GM18499 (cell line): Measurements from ENCODE around the gene DCUN1D1.
"Not testable (repeated sequence)": the region's sequence is repeated elsewhere in the genome, so short reads cannot be mapped to it uniquely, and the experiment has no call there.

Experiments
- ATAC-seq: cut with Tn5 transposase; IDR thresholded peaks from one replicate; pipeline ENCODE4 v1.9.1; 2021; ENCODE audit warnings: moderate number of reproducible peaks; ENCODE audit not compliant: insufficient read depth, unreplicated experiment

DCUN1D1 gene

DNA sequence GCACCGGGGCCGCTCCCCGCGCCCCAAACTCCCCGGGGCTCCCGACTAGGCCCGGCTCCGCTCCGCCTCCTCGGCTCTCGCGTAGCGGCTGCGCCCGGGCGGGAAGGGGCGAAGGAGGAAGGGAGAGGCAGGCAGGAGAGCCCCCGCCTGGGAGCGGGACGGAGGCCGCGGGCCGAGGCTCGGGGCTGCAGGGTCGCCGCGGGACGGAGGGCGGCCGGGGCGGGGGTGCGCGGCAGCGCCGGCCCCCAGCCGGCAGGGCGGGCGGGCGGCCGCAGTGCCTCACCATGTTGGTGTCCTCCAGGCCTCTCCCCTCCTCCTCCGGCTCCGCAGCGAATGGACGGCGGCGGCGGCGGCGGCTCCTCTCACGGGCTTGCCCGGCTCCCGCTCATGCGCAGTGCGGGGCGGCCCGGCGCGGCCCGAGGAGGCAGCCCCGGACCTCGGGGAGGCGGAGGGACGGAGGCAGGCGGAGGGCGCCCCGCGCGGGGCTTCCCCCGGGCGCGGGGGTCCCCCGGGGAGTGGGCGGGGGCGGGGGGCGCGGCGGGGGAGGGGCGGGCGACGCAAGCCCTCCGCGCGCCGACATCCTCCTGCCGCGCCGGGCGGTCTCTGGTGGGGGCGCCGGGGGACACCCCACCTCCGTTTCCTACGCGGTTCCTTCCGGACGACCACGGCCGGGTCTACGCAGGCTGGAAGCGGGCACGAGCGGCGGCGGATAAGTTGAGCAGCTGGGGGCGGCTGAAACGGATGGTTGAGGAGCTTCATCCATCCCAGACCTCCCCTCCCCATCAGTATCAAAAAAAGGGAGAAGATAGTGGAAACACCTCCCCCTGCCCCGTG lies at the start of gene DCUN1D1:
TSS of gene DCUN1D1 (minus strand) at position 335 of the 834 bp plus-strand sequence. CDS start at position 286, 49 bp downstream.
- peak; percentile 67 for ATAC-seq

DNA sequence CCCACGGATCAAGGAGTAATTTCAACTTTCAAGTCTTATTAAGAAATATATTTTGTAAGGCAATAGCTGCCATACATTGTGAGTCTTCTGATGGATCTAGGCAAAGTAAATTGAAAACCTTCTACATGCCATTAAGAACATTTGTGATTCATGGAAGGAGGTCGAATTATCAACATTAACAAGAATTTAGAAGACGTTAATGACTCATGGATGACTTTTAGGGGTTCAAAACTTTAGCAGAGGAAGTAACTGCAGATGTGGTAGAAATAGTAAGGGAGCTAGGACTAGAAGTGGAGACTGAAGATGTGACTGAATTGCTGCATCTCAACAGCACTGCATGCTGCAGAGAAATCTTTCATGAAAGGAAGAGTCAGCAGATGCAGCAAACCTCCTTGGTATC lies 48.1 kb upstream of the DCUN1D1 start:
- ATAC-seq, result no peak

GRCh38 chr3:183027276-183027675 lies 46.9 kb upstream of the DCUN1D1 start:
- ATAC-seq, result no peak

GRCh38 chr3:183022936-183023516 lies 42.7 kb upstream of the DCUN1D1 start:
- ATAC-seq, result no peak

DNA sequence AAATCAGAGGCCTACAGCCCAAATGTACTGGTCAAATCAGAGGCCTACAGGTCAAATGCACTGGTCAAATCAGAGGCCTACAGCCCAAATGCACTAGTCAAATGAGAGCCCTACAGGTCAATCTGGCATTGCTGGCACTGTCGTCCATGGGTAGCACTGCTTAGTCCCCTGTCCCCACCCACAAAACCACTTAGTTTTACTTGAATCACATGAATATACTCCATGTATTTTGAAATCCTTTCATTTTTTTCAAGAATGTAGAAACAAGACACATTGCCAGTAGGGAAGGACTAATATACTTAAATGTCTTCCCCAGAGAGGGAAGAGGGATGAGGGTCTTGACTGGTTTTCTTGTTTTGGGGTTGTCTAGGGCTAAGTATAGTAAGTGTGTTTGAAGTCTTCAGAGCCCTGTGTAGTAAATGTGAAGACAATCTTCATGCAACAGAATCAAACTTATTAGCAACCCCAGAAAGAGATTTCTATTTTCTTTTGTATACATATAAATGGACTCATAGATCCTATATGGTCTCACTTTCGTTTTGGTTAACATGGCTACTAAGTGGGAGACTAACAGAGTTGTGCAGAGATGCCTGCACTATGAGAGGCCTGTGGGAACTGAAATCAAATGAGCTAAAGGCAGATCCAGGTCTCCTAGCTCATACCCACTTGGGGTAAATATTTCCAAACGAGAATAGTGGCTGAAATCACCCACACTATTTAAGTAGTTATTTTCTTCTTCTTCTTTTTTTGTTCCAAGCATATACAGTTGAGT lies 38.3 kb upstream of the DCUN1D1 start:
- ATAC-seq, result no peak

DNA sequence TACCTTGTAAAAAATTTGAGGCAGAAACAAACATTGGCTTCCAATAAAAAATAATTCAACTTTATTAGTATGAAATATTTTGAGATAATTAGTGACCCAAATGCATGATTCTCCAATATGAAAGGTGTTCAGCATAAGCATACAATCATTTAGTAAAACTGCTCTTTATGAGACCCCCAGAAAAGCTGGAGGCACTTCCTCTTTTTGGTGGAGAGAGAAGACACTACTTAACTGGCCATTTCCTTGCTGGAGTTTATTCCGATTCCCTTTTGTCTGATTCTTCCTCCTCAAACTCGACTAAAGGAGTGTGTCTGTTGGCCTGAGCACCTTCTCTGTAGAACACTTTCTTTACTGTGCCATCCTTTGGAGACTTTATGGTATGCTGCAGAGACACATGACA lies 34.8 kb upstream of the DCUN1D1 start:
- no peak for ATAC-seq

GRCh38 chr3:183013856-183014255 lies 33.5 kb upstream of the DCUN1D1 start:
- no peak for ATAC-seq

DNA sequence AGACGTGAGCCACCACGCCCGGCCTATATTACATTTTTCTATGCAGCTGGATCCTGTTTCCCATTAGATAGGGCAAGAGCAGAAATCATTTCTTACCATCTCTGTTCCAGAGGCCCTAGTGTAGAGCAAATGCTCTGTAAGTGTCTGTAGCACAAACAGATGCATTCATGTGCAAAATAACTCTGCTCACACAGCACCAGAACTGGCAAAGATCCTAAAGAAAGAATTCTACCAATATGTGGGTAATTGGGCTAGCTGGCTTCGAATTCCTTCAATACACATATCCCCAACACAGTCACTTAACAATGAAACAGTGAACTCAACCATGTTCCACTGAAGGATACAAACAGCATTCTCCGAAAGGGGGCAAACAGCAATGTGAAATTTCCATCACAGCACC lies 32.7 kb upstream of the DCUN1D1 start:
- ATAC-seq, result no peak

DNA sequence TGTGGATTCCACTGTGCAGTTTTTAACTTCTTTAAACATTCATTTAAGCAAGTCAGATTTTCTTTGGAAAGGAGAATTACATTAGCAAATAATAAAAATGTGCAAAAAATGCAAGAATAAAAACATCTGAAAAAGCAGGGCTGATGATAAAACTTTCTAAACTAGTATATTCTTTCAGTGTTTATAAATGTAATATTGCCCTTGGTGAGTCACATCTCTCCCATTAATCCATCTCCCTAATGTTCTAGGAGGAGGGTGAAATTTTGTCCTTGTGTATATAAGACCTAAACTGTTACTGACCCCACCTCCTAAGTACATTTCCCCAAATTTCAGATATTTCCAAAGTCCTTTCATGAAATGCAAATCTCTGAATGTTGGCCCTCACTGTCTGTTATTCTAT lies 28.5 kb upstream of the DCUN1D1 start:
- ATAC-seq, result no peak

GRCh38 chr3:183008303-183008702 lies 28.0 kb upstream of the DCUN1D1 start:
- no peak for ATAC-seq

DNA sequence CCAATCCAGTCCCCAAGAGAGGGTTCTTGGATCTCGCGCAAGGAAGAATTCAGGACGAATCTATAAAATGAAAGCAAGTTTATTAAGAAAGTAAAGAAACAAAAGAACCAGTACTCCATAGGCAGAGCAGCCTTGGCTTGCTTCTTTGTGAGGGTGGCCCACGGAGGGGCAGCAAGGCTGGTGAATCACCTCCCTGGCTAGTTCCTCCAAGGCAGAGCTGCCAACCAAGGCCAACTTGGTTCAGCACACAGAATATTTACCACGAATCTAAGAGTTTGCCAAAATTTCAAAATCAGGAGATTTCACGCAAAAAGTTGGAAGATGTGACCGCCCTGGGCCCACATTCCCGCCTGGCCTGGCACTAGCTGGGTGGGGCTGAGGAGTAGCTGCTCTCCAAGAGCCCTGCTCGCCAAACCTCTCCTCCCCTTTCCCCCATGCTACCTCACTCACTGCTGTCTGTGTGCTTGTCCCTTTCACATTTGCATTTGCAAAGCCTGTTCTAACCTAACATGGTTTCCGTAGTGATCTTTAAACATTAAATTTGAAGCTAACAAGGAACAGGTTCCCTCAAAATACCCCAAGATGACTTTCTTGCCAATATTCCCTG lies 26.2 kb upstream of the DCUN1D1 start:
- no peak for ATAC-seq

- ATAC-seq, result no peak
Measured at GRCh38 chr3:182999767-183000166, 19.4 kb upstream of the DCUN1D1 start.

DNA sequence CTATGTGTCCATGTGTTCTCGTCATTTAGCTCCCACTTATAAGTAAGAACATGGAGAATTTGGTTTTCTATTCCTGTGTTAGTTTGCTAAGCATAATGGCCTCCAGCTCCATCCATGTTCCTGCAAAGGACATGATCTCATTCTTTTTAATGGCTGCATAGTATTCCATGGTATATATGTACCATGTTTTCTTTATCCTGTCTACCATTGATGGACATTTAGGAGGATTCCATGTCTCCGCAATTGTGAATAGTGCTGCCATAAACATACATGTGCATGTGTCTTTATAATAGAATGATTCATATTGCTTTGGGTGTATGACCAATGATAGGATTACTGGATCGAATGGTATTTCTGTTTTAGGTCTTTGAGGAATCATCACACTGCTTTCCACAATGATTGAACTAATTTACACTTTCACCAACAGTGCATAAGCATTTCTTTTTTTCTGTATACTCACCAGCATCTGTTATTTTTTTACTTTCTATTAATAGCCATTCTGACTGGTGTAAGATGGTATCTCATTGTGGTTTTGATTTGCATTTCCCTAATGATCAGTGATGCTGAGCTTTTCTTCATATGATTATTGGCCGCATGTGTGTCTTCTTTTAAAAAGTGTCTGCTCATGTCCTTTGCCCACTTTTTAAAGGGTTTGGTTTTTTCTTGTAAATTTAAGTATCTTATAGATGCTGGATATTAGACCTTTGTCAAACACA lies 13.3 kb upstream of the DCUN1D1 start:
- not testable (repeated sequence) for ATAC-seq

DNA sequence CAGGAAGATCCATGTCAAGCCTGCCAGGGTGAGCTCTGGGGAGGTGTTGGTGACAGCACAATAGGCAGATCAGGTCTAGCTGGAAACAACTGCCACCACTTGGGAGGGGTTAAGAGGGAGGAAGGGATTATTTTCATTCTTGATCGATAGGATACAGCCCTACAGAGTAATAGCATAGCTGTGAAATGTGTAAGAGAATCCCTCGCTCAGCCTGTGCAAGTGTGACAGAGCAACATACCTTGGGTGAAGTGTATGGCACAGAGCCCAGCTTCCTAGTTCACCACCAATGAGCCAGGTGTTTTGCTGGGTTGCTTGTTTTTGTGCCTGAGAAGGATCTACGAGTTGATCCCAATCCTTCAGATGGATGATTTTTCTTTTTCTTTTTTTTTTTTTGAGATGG lies 9.2 kb upstream of the DCUN1D1 start:
- ATAC-seq, result no peak

GRCh38 chr3:182986021-182986420 lies 5.7 kb upstream of the DCUN1D1 start:
- no peak for ATAC-seq

DNA sequence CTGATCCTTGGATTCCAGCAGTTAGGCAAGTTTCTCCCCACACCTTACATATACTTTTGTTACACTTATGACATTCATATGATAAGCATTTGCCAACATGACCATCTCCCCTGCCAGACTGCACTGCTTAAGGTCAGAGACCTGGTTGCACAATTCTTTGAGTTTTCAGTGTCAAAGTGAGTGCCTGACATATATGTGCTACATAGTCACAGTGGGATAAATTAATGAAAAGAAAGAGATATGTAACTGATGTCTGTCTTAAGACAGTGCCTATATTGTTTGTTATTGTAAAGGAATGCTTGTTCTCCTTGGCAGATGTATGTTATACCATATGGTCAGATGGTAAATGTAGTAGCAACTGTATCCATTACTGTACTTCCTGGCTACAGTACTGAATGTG lies 3.5 kb upstream of the DCUN1D1 start:
- ATAC-seq, result no peak

- ATAC-seq, result no peak
Measured at GRCh38 chr3:182981038-182981380, 671 bp upstream of the DCUN1D1 start.

DNA sequence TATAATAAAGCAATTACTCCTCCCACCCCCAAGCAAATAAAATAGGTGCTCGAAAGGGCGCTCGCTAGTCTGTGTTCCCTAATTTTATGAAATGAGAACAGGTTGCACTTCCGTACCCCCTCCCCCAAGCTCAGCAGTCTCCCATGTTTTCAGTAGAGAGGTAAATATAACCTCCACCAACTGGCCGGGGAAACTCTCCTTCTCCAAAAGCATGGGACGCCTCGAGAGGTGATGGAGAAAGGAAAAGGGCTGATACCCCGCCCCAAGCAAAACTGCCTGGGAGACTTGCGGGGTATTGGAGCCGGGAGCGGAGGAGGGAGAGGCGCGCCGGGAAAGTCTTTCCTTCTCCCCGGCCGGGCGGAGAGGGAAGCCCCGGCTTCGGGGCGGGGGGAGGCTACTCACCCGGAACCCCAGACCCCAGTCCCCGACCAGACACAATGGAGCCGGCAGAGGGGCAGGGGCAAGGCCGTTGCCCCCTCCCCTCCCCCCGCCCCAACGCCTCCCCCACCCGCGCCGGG lies 605 bp downstream of the DCUN1D1 start:
- ATAC-seq, result no peak

- no peak for ATAC-seq
Measured at GRCh38 chr3:182979103-182979673, 1.1 kb downstream of the DCUN1D1 start.

- ATAC-seq, result no peak
Measured at GRCh38 chr3:182978387-182978786, 2.0 kb downstream of the DCUN1D1 start.
